Endothelial cell of umbilical vein (primary cell): ENCODE measurements around the gene RILPL1. TPM values are rescaled to one million over a fixed set of nuclear protein-coding genes. Genes with fewer than 3 reads are reported as not detected.

ENCODE experiments used
- BruUV-seq: library from RNA; stranded (reverse); fragments of 400-500 nt; replicated peaks from 2 replicates; lab custom pipeline; 2021; lab: Mats Ljungman, UMichigan
- CTCF ChIA-PET: fragments of 300-600, 350-600 bp; sonication (Branson Sonifier 250); formaldehyde crosslinking; loops from one replicate; lab custom pipeline; 2021; ENCODE audit warnings: antibody characterized with exemption, inconsistent platforms; lab: Charles Lee
- POLR2A ChIA-PET: fragments of 300-600, 350-600 bp; sonication (Branson Sonifier 250); formaldehyde crosslinking; loops from one replicate; lab custom pipeline; 2021; ENCODE audit warnings: antibody characterized with exemption, inconsistent platforms; lab: Charles Lee
- DNase-seq: peaks from one replicate; pipeline ENCODE4 v3.0.0-alpha.2; 2011; ENCODE audit warnings: low read depth, low spot score
- FAIRE-seq: peaks from 2 replicates; lab custom pipeline; 2011; peaks lifted over from hg19 to GRCh38; lab: Jason Lieb, UNC
- H2AFZ ChIP-seq: 2 replicates; pipeline ENCODE4 v1.6.0; 2012; ENCODE audit warnings: low read depth, low read length, control low read depth, inconsistent platforms
- H3K27ac ChIP-seq: 2 replicates; pipeline ENCODE4 v1.5.1; 2011; ENCODE audit warnings: low read depth, mild to moderate bottlenecking, control low read depth, low read length, moderate library complexity; ENCODE audit not compliant: insufficient read depth
- H3K27me3 ChIP-seq, 2 experiments: 2 replicates each; pipeline versions ENCODE4 v1.6.0 to v1.6.1; 2011; ENCODE audit warnings: low read length in 2 of 2, mixed read lengths in 1 of 2; ENCODE audit not compliant: control insufficient read depth in 2 of 2, insufficient read depth in 2 of 2
- H3K36me3 ChIP-seq, 2 experiments: 2 replicates in 1 of 2; 3 replicates in 1 of 2; pipeline ENCODE4 v1.5.1; 2011; ENCODE audit warnings: low read length in 2 of 2, mild to moderate bottlenecking in 1 of 2, moderate library complexity in 1 of 2; ENCODE audit not compliant: control insufficient read depth in 2 of 2, insufficient read depth in 2 of 2; ENCODE audit errors: extremely low read depth in 1 of 2
- H3K4me1 ChIP-seq: 3 replicates; pipeline ENCODE4 v1.5.1; 2011; ENCODE audit warnings: mild to moderate bottlenecking, low read length; ENCODE audit not compliant: control insufficient read depth, insufficient read depth; ENCODE audit errors: extremely low read depth
- H3K4me2 ChIP-seq: 2 replicates; pipeline ENCODE4 v1.6.1; 2011; ENCODE audit warnings: low read length, control low read depth, mixed read lengths; ENCODE audit not compliant: insufficient read depth
- H3K4me3 ChIP-seq, 3 experiments: fragments of 200-600 bp in 1 of 3; sonication (generic), shearing (Covaris generic) in 1 of 3; replicated peaks in 1 of 3; 2 replicates each; pipeline ENCODE4 v1.5.1; 2011 to 2016; ENCODE audit warnings: control low read depth in 3 of 3, low read length in 3 of 3, mild to moderate bottlenecking in 2 of 3, inconsistent platforms in 1 of 3, low read depth in 1 of 3, moderate library complexity in 1 of 3; ENCODE audit not compliant: insufficient read depth in 1 of 3
- H3K79me2 ChIP-seq: 2 replicates; pipeline ENCODE4 v1.6.0; 2012; ENCODE audit warnings: low read length, inconsistent platforms; ENCODE audit not compliant: control insufficient read depth, insufficient read depth
- H3K9ac ChIP-seq: replicated peaks from 2 replicates; pipeline ENCODE3; 2011; ENCODE audit warnings: low read length, control low read depth; ENCODE audit not compliant: insufficient read depth; ENCODE audit errors: extremely low read depth
- H3K9me1 ChIP-seq: replicated peaks from 3 replicates; pipeline ENCODE4 v1.6.0; 2011; ENCODE audit warnings: mild to moderate bottlenecking, low read length; ENCODE audit not compliant: control insufficient read depth, insufficient read depth; ENCODE audit errors: extremely low read depth
- H3K9me3 ChIP-seq: replicated peaks from 2 replicates; pipeline ENCODE4 v1.5.1; 2012; ENCODE audit warnings: low read length, inconsistent platforms; ENCODE audit not compliant: control insufficient read depth, insufficient read depth
- H4K20me1 ChIP-seq: replicated peaks from 2 replicates; pipeline ENCODE3; 2011; ENCODE audit warnings: mild to moderate bottlenecking, low read length; ENCODE audit not compliant: control insufficient read depth, insufficient read depth; ENCODE audit errors: extremely low read depth
- EZH2 ChIP-seq: IDR thresholded peaks from 2 replicates; pipeline ENCODE4 v1.6.1; 2012; ENCODE audit warnings: borderline replicate concordance, low read depth, mild to moderate bottlenecking, moderate library complexity, low read length, inconsistent platforms; ENCODE audit not compliant: severe bottlenecking
- FOS ChIP-seq: IDR thresholded peaks from 2 replicates; pipeline ENCODE4 v1.6.1; 2011; ENCODE audit warnings: mild to moderate bottlenecking, low read length, moderate library complexity, borderline replicate concordance; ENCODE audit not compliant: insufficient read depth
- GATA2 ChIP-seq: IDR thresholded peaks from 2 replicates; pipeline ENCODE4 v1.7.0; 2011; ENCODE audit warnings: low read depth, mild to moderate bottlenecking, moderate library complexity, mixed read lengths, low read length; ENCODE audit not compliant: insufficient read length, insufficient read depth
- JUN ChIP-seq: IDR thresholded peaks from 2 replicates; pipeline ENCODE4 v1.6.1; 2011; ENCODE audit warnings: borderline replicate concordance, low read depth; ENCODE audit not compliant: insufficient read length, insufficient read depth
- MYC ChIP-seq: IDR thresholded peaks from one replicate; pipeline ENCODE4 v1.6.1; 2011; ENCODE audit warnings: mild to moderate bottlenecking, low read depth, low read length
- POLR2A ChIP-seq: IDR thresholded peaks from 2 replicates; pipeline ENCODE4 v1.6.1; 2012; ENCODE audit warnings: low read depth, mild to moderate bottlenecking, control low read depth, low read length
- POLR2AphosphoS5 ChIP-seq: IDR thresholded peaks from 2 replicates; pipeline ENCODE4 v1.6.1; 2012; ENCODE audit warnings: low read depth, mild to moderate bottlenecking, control low read depth, low read length, moderate library complexity; ENCODE audit not compliant: insufficient read depth
- dilution Hi-C: fragments of 300-500 bp; cut with MboI; formaldehyde crosslinking; loops from one replicate; pipeline ENCODE4 v1.15.0; 2019; ENCODE audit warnings: low sequenced_read_pairs; ENCODE audit not compliant: extremely low pct_ligation_motif_present
- intact Hi-C: fragments of 100-400 bp; cut with micrococcal nuclease; formaldehyde crosslinking; loops from one replicate; pipeline ENCODE4 v1.10.0; 2022
- polyA plus RNA-seq, 4 experiments: library from polyadenylated mRNA; depleted of rRNA in 3 of 4; stranded (reverse) in 3 of 4; unstranded in 1 of 4; fragments of >200 nt; gene quantifications; 2 replicates each; pipeline versions ENCODE4 v1.2.1 to v1.2.3, GENCODE V29; 2011 to 2012; ENCODE audit warnings: missing spikeins in 1 of 4
- total RNA-seq: library from RNA; stranded (reverse); gene quantifications from 2 replicates; pipeline ENCODE4 v1.2.3, GENCODE V29; 2021
- TF ChIP-seq, protein P1 (sequence below): IDR thresholded peaks from 2 replicates; pipeline ENCODE4 v1.6.1; 2011; ENCODE audit not compliant: insufficient read depth, insufficient read length
- TF ChIP-seq, protein P2 (sequence below), 2 donors: IDR thresholded peaks; 1 replicate in 1 of 2; 2 replicates in 1 of 2; pipeline ENCODE4 v1.5.1; 2011; ENCODE audit warnings: low read length in 2 of 2, mild to moderate bottlenecking in 2 of 2, moderate library complexity in 2 of 2, control low read depth in 1 of 2, inconsistent platforms in 1 of 2, low read depth in 1 of 2; ENCODE audit not compliant: insufficient read depth in 1 of 2; ENCODE audit errors: extremely low read depth in 1 of 2

The RILPL1 gene
- total and polyA plus RNA-seq, 2 donors (not counting 3 experiments of a cell fraction or from before 2014, with no cell fraction given): 30.4 to 34.3 TPM

DNA sequence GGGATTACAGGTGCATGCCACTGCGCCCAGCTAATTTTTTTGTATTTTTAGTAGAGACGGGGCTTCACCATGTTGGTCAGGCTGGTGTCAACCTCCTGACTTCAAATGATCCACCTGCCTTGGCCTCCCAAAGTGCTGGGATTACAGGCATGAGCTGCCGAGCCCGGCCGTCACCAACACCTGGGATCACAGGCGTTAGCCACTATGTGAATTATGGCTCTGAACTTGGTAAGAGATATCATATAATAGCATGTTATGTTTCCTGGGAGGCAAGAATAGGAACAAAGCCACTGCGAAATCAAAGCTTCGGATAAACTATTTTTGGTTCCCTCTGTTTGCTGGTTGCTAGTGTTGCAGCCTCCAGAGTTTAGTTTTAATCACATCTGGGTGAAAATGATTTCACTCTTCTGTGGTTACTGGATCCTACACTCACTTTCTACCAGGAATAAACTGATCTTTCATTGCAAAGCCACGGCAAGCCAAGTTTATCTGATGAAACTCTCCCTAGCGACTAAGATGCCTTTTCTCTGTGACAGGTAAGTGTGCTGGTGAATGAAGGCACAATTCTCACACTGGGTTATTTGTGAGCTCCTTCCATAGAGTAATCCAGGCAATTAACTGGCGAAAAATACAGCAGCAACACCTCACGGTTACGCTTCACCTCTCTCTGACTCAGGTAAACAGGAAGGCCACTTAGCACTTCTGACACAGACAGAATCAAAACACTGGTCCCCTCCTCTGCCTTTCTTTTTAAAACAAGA is 58.9 kb downstream of the RILPL1 start:
- Histone ChIP-seq H3K9me3 (no peaks in the 10 kb centered on the region), H3K36me3 (peaks cover 4 to 13% of the 10 kb centered on the region in 2 experiments), H3K4me2 (no peak overlapping the region), H3K79me2 (no peaks in the 10 kb centered on the region), H3K9ac (no peak overlapping the region), H3K27ac (no peak overlapping the region), H3K4me1 (peaks cover 13% of the 10 kb centered on the region), H4K20me1 (no peaks in the 10 kb centered on the region), H3K9me1 (no peaks in the 10 kb centered on the region), H3K27me3 (no peaks in the 10 kb centered on the region), H3K4me3 (no peak overlapping the region), H2AFZ (no peak overlapping the region)
- TF ChIP-seq, protein P1, sequence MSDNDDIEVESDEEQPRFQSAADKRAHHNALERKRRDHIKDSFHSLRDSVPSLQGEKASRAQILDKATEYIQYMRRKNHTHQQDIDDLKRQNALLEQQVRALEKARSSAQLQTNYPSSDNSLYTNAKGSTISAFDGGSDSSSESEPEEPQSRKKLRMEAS: no peak
- TF ChIP-seq, protein P2, sequence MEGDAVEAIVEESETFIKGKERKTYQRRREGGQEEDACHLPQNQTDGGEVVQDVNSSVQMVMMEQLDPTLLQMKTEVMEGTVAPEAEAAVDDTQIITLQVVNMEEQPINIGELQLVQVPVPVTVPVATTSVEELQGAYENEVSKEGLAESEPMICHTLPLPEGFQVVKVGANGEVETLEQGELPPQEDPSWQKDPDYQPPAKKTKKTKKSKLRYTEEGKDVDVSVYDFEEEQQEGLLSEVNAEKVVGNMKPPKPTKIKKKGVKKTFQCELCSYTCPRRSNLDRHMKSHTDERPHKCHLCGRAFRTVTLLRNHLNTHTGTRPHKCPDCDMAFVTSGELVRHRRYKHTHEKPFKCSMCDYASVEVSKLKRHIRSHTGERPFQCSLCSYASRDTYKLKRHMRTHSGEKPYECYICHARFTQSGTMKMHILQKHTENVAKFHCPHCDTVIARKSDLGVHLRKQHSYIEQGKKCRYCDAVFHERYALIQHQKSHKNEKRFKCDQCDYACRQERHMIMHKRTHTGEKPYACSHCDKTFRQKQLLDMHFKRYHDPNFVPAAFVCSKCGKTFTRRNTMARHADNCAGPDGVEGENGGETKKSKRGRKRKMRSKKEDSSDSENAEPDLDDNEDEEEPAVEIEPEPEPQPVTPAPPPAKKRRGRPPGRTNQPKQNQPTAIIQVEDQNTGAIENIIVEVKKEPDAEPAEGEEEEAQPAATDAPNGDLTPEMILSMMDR (IDR thresholded peaks at IDR 0.05; ENCODE audit: extremely low read depth in 1 of 2, insufficient read depth in 1 of 2, low read depth in 1 of 2, low read length in 2 of 2): no peak
- TF ChIP-seq POLR2AphosphoS5 (no peak), JUN (no peak), FOS (no peak), EZH2 (no peak), POLR2A (no peak), GATA2 (no peak), MYC (no peak)
- intact Hi-C loops (loop anchor here (5.0 kb wide), 1 partner anchor 37 kb away; the partner anchor contains the start of gene RILPL2), dilution Hi-C loops (no loop called here)
- POLR2A ChIA-PET: no interaction called here
- FAIRE-seq (no peak), DNase-seq (no peak)
- CTCF ChIA-PET: no interaction called here
- no TSS peak for BruUV-seq
